ENCODE data around the gene SBK1.

DNA sequence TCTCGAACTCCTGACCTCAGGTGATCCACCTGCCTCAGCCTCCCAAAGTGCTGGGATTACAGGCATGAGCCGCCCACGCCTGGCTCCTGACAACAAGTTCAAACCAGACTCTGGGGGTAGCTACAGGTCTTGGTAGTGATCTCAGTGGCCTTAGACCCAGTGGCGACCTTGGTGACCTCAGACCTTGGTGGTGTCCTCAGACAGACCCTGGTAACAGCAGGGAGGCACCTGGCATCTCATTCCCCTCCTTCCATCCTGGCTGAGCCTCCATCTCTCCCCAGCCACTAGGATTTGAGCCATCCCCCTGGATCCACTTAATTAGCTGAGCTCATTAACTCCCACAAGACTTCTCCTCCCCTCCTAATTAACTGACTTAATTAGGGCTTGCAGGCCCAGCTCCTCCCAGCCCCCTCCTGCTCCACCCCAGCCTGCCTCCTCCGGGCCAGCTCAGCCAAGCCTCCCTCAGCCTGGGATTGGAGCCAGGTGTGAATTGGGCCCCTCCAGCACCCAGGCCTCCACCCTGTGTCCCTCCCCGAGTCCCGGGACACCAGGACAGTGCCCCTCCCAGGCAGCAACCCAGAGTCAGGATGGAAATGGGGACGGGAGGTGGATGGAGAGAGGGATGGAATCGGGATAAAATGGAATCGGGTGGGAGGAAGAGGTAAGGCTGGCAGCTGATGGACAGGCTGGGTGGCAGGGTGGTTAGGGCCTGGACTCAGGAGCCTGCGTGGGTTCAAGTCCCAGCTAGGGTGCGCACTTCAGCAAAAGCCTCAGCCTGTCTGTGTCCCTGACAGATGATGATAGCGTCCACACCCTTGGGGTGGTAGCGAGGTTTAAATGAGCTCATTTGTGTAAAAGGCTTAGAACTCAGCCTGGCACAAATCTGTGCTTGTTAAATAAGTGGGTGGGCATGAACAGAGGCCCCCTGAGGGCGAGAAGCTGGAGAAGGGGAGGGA lies 11.2 kb upstream of the SBK1 start:
- TF ChIP-seq EZH2 (IDR thresholded peaks at IDR 0.05; ENCODE audit: insufficient read depth, poor library complexity, severe bottlenecking) = no peak
- TF ChIP-seq EZH2phosphoT487 (IDR thresholded peaks at IDR 0.05; ENCODE audit: insufficient read depth, low read depth) = no peak
